GM21360 (cell line): Measurements from ENCODE around the gene GNB1.

Experiments
- ATAC-seq: cut with Tn5 transposase; IDR thresholded peaks from one replicate; pipeline ENCODE4 v1.9.1; 2021; ENCODE audit warnings: mild to moderate bottlenecking, moderate library complexity; ENCODE audit not compliant: unreplicated experiment

GNB1 gene

GRCh38 chr1:1786836-1787605 lies 103.9 kb downstream of the GNB1 start:
- no peak for ATAC-seq

DNA sequence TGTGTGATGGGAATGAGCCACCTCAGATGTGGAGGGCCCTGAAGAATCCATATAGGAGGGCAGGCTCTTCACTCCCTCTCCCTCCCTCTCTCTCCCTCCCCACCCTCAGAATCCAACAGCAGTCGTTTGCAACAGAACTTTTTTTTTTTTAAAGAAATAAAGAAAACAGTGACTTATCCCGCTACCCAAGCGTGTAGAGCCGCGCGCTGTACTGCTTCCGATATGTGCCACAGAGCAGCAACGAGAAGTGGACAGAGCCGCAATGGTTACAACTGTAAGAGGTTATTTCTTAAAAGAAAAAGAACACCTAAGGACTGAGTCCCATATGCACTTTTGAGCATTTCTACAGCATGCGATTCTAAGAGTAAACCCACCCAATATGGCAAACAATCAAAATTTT lies 105.2 kb downstream of the GNB1 start:
- no peak for ATAC-seq

DNA sequence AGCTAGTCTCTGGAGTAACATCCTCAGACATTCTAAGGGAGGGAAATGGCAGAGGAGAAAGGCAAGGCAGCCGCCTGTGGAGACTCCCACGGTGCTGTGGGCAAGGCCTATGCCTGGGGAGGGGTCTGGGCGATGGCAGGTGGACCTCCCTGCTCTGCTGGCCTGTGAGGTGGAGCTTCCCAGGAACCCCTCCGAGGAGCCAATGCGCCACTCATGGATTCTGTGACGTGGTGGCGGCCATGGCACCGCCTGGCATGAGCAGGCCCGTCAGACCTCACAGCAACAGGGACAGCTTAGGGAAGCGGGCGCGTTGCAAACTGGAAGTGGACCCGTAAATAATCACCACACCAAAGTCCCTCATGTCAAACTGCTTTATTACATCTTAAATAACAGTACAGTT lies 106.0 kb downstream of the GNB1 start:
- no peak for ATAC-seq

- no peak for ATAC-seq
Measured at GRCh38 chr1:1783320-1783719, 107.6 kb downstream of the GNB1 start.

DNA sequence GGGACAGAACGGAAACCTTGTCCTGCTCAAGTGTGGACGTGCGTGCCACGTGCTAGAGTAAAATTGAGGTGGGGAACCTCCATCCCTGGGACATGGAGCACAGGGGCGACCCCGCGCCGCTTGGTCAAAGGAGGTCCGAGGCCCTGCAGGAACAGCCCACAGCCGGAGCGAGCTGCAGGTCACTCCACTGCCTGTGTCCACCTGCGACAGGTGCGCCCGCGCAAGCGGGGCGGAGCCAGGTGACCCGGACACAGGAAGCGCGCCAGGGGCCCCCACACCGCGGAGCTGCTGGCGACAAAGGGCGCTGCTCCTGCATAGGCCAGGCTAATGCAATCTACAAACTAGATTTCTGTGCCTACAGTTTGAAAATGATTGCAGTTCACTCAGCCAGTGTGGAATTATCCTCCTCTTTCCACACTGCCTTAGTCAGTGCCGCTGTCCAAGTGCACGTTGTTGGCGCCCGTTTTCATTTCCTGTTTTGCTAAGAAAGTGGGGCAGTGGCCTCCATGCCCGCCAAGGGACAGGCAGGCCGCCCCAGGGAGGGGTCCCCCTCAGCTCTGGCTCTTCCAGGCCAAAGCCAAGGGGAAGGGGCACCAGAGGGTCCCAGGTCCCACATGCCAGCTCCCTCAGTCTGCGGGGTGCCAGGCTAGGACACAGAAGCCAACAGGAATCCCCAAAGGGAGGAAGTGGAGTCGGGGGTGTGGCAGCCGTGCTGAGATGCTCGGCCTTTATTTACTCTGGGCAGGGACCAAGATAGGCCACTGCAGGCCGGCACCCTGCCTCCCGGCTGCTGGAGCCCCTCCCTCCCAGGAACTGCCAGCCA lies 108.3 kb downstream of the GNB1 start:
- no peak for ATAC-seq

DNA sequence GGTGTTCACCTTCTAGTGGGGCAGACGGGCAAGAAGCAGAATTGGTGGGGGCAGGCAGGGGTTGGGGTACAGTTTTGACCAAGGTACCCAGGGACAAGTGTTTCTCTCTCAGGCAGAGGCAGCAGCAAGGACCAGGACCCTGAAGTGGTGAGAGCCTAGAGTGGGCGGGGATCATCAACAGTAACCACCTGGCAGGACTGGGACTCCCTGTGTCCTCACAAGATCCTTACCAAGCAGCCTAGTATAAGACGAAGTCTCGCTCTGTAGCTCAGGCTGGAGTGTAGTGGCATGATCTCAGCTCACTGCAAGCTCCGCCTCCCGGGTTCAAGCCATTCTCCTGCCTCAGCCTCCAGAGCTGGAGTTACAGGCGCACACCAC lies 109.4 kb downstream of the GNB1 start:
- ATAC-seq, result no peak

GRCh38 chr1:1780598-1781525 lies 110.0 kb downstream of the GNB1 start:
- no peak for ATAC-seq

- peak; percentile 20 for ATAC-seq
Measured at GRCh38 chr1:1779691-1780597, 110.9 kb downstream of the GNB1 start.

GRCh38 chr1:1779320-1779675 lies 111.6 kb downstream of the GNB1 start:
- no peak for ATAC-seq

GRCh38 chr1:1778663-1779319 lies 112.1 kb downstream of the GNB1 start:
- ATAC-seq, result peak; percentile 64

GRCh38 chr1:1777950-1778662 lies 112.8 kb downstream of the GNB1 start, which contains the start of gene NADK:
Gene NADK, minus strand, starts transcription at chr1:1778470. Its CDS starts 13,064 bp downstream, at chr1:1765406.
- ATAC-seq, result peak; percentile 27

GRCh38 chr1:1777583-1777899 lies 113.3 kb downstream of the GNB1 start:
- no peak for ATAC-seq

- no peak for ATAC-seq
Measured at GRCh38 chr1:1776672-1777582, 114.0 kb downstream of the GNB1 start.

DNA sequence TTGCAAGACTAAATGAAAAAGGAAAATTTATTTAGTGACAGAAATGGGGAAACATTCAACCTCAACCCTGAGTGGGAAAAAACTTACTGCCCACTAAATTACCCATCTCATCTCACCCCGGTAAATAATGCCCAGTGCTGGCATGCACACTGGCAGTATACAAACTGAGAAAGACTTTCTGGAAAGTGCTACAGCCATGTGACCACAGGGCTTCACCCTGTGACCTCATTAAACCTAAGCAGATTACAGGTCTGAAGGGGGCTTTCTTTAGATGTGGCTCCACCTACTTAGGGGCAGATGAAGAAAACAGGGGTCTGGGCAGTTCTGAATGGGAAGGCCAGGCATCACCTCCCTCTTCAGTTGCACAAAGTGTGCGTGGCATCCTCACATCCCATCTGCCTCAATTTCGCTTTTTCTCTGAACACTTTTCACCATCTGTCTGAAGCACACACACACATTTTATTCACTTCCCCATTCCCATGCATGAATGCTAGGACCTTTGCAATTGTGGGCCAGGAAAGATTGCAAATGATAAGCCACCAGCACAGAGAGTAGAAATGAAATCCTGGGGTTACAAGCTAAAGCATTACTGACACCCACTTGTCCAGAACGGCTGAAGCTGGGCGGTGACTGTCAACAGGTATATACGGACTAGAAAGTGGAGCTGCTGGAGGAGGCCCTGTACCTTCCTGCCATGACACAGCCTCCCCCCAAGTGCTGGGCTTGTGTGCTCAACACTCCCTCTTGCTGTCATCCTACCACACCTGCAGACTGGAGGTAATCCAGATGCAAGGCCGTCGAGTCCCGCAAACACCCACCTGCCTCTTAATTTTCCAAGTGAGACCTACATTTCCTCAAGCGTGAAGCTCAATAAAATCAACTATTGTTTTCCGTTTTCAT lies 115.3 kb downstream of the GNB1 start:
- ATAC-seq, result no peak

DNA sequence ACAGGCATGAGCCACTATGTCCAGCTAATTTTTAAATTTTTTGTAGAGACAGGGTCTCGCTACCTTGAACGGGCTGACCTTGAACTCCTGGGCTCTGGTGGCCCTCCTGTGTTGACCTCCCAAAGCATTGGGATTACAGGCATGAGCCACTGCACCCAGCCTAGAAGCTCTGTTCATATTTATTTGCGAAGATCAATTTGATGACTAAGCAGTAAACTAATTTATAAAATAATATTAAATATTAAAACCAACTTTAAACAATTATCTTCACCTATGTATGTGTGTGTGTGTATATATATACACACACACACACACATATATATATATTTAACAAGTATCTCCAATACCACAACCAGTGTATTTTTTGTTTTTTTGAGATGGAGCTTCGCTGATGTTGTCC lies 117.0 kb downstream of the GNB1 start:
- no peak for ATAC-seq

- ATAC-seq, result no peak
Measured at GRCh38 chr1:1771096-1771495, 119.8 kb downstream of the GNB1 start.

DNA sequence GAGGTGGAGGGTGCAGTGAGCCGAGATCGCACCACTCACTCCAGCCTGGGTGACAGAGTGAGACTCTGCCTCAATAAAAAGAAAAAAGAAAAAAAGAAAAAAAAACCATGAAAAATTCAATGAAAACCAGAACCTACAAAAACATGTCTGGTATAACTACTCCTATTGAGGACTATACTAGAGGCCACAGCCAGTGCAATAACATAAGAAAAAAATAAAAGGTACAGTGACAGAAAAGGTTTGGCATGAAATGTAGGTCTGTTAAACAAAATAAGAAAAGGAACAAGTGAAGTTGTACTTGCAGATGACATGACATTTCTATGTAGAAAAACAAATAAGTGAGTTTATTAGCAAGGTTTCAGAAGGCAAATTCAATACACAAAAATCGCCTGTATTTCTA lies 120.8 kb downstream of the GNB1 start:
- ATAC-seq, result no peak
